ENCODE results near the gene NOS1AP.

DNA sequence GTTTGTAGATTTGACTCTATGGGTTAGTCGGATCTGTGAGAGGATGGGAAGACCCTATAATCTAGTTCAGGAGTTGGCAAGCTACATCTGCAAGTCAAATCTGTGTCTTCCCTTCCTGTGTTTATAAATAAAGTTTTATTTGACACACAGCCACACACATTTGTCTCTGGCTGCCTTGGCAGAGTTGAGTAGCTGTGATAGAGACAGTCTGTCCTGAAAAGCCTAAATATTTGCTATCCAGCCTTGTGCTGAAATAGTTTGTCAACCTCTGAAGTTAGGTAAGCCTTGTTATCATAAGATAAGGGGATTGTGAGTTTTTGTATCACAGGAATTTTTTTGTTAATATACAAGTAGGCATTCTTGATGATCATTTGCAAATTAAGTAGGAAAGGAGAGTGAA lies 136.8 kb downstream of the NOS1AP start:
- TF ChIP-seq, protein P1, sequence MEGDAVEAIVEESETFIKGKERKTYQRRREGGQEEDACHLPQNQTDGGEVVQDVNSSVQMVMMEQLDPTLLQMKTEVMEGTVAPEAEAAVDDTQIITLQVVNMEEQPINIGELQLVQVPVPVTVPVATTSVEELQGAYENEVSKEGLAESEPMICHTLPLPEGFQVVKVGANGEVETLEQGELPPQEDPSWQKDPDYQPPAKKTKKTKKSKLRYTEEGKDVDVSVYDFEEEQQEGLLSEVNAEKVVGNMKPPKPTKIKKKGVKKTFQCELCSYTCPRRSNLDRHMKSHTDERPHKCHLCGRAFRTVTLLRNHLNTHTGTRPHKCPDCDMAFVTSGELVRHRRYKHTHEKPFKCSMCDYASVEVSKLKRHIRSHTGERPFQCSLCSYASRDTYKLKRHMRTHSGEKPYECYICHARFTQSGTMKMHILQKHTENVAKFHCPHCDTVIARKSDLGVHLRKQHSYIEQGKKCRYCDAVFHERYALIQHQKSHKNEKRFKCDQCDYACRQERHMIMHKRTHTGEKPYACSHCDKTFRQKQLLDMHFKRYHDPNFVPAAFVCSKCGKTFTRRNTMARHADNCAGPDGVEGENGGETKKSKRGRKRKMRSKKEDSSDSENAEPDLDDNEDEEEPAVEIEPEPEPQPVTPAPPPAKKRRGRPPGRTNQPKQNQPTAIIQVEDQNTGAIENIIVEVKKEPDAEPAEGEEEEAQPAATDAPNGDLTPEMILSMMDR (IDR thresholded peaks at IDR 0.05): no peak
- no peak for TF ChIP-seq POLR2A (IDR thresholded peaks at IDR 0.05)

Measured in stomach (tissue), 4 donors.